ENCODE results near the gene HSD11B1. TPM values are rescaled to one million over a fixed set of nuclear protein-coding genes. Genes with fewer than 3 reads are reported as not detected.

HSD11B1 gene
- total RNA-seq, 2 experiments from 2014 or later, result 6.7 to 8.0 TPM

DNA sequence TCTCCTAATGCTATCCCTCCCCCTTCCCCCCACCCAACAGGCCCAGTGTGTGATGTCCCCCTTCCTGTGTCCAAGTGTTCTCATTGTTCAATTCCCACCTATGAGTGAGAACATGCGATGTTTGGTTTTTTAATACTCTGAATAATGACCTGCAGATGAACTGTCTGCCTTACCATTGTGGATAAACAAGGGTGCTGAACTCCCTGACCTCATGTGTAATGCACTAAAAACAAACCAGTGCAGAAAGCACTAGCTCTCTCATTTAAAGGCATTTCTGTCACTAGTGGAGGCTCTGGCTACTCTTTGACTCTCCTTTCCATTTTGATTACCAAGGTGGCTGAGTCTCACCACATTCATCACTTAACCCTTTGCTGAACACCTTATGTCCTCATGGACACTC lies 28.1 kb downstream of the HSD11B1 start:
- DNase-seq, result no peak
- Mint-ChIP-seq H3K9me3 (peaks cover 2% of the 10 kb centered on the region), H3K36me3 (ENCODE audit: low read depth) (peaks cover 7% of the 10 kb centered on the region), H3K27ac (peak overlapping the region; percentile 80), H3K27me3 (ENCODE audit: low read depth) (no peaks in the 10 kb centered on the region), H3K4me3 (no peak overlapping the region), H3K4me1 (ENCODE audit: low read depth) (peaks cover 53% of the 10 kb centered on the region)
- CTCF ChIA-PET, result no interaction called here
- intact Hi-C loops (cut with micrococcal nuclease), result loop anchor here (1.0 kb wide), 1 partner anchor 8 kb away; no protein-coding TSS in a partner anchor

DNA sequence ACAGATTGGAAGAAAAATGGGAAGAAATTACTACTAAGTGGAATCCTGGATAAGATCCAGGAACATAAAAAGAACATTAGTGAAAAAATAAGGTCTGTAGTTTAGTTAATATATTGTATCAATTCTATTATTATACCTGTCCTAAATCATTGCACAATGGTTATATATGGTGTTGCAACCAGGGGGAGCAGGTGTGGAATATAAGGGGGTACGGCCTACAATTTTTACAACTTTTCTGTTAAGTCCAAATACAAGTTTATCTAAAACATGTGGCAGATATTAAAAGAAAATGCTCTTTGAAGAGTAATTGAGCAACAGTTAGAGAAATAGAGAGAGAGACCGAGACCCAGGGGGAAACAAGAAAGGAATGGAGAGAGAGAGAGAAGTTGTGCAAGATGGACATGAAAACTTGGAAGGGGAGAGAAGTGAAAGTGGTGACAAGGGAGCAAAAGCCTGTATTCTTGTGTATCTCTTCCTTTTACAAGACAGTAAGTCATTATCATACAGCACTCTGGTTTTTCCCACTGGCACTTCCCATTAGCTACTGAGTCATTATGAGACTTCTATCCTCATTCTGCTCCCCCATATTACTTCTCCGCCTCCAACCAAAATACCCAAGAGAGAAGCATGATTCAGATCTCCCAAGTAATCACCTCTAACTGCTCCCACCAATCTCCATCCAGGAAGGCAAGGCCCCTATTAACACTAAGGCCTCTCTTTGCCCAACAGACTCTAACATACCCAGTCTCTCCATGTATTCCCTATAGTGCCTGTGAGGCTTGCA lies 29.0 kb downstream of the HSD11B1 start:
- H3K4me3 Mint-ChIP-seq, result peak overlapping the region; percentile 33
- H3K27me3 Mint-ChIP-seq (ENCODE audit: low read depth), result no peaks in the 10 kb centered on the region
- peaks cover 55% of the 10 kb centered on the region for H3K4me1 Mint-ChIP-seq (ENCODE audit: low read depth)
- CTCF ChIA-PET, result interaction anchor here (0.9 to 5.1 kb wide), 5 partner anchors 7 to 40 kb away, joined by 4 to 29 read pairs (median 5); no protein-coding TSS in a partner anchor
- peaks cover 7% of the 10 kb centered on the region for H3K36me3 Mint-ChIP-seq (ENCODE audit: low read depth)
- peak; percentile 35 for DNase-seq
- intact Hi-C loops (cut with micrococcal nuclease), result loop anchor here (1.0 kb wide), 2 partner anchors 9 to 29 kb away; partner anchors contain the start of gene HSD11B1
- peaks cover 2% of the 10 kb centered on the region for H3K9me3 Mint-ChIP-seq
- H3K27ac Mint-ChIP-seq, result peak overlapping the region; percentile 80

- H3K4me3 Mint-ChIP-seq, result no peak overlapping the region
- no peaks in the 10 kb centered on the region for H3K9me3 Mint-ChIP-seq
- H3K27ac Mint-ChIP-seq, result peak overlapping the region; percentile 88
- H3K36me3 Mint-ChIP-seq (ENCODE audit: low read depth), result peaks cover 5% of the 10 kb centered on the region
- DNase-seq, result no peak
- peaks cover 55% of the 10 kb centered on the region for H3K4me1 Mint-ChIP-seq (ENCODE audit: low read depth)
- CTCF ChIA-PET, result interaction anchor here (0.7 to 5.1 kb wide), 10 partner anchors 9 to 167 kb away, joined by 3 to 29 read pairs (median 4); no protein-coding TSS in a partner anchor
- intact Hi-C loops (cut with micrococcal nuclease), result loop anchor here (1.0 kb wide), 1 partner anchor 11 kb away; no protein-coding TSS in a partner anchor
- no peaks in the 10 kb centered on the region for H3K27me3 Mint-ChIP-seq (ENCODE audit: low read depth)
These were observed 32.0 kb downstream of the HSD11B1 start for GRCh38 chr1:209736490-209737117.

GRCh38 chr1:209737118-209737505 lies 32.5 kb downstream of the HSD11B1 start:
- H3K36me3 Mint-ChIP-seq (ENCODE audit: low read depth), result peaks cover 5% of the 10 kb centered on the region
- intact Hi-C loops (cut with micrococcal nuclease), result no loop called here
- CTCF ChIA-PET, result interaction anchor here (0.7 to 5.1 kb wide), 10 partner anchors 9 to 168 kb away, joined by 3 to 29 read pairs (median 4); no protein-coding TSS in a partner anchor
- H3K27me3 Mint-ChIP-seq (ENCODE audit: low read depth), result no peaks in the 10 kb centered on the region
- H3K4me3 Mint-ChIP-seq, result no peak overlapping the region
- peaks cover 60% of the 10 kb centered on the region for H3K4me1 Mint-ChIP-seq (ENCODE audit: low read depth)
- peak overlapping the region; percentile 88 for H3K27ac Mint-ChIP-seq
- no peaks in the 10 kb centered on the region for H3K9me3 Mint-ChIP-seq
- DNase-seq, result no peak

- no peak for DNase-seq
- H3K27ac Mint-ChIP-seq, result no peak overlapping the region
- no peaks in the 10 kb centered on the region for H3K27me3 Mint-ChIP-seq (ENCODE audit: low read depth)
These were observed 33.6 kb downstream of the HSD11B1 start for GRCh38 chr1:209738270-209738669.

GRCh38 chr1:209741193-209741592 lies 36.5 kb downstream of the HSD11B1 start:
- H3K4me1 Mint-ChIP-seq (ENCODE audit: low read depth), result peaks cover 47% of the 10 kb centered on the region
- H3K36me3 Mint-ChIP-seq (ENCODE audit: low read depth), result no peaks in the 10 kb centered on the region
- no peak overlapping the region for H3K4me3 Mint-ChIP-seq
- H3K27ac Mint-ChIP-seq, result peak overlapping the region; percentile 67
- intact Hi-C loops (cut with micrococcal nuclease), result no loop called here
- no peak for DNase-seq
- H3K27me3 Mint-ChIP-seq (ENCODE audit: low read depth), result no peaks in the 10 kb centered on the region
- CTCF ChIA-PET, result interaction anchor here (0.6 to 0.7 kb wide), 2 partner anchors 83 to 370 kb away, joined by 3 to 5 read pairs; no protein-coding TSS in a partner anchor
- H3K9me3 Mint-ChIP-seq, result no peaks in the 10 kb centered on the region

More at GRCh38 chr1:209738270-209738669, 33.6 kb downstream of the HSD11B1 start:
- Mint-ChIP-seq H3K9me3 (no peaks in the 10 kb centered on the region), H3K4me3 (no peak overlapping the region), H3K36me3 (ENCODE audit: low read depth) (peaks cover 5% of the 10 kb centered on the region), H3K4me1 (ENCODE audit: low read depth) (peaks cover 64% of the 10 kb centered on the region)
- intact Hi-C loops (cut with micrococcal nuclease), result no loop called here
- CTCF ChIA-PET, result interaction anchor here (5.1 kb wide), 1 partner anchor 12 kb away, joined by 29 read pairs; no protein-coding TSS in a partner anchor

DNA sequence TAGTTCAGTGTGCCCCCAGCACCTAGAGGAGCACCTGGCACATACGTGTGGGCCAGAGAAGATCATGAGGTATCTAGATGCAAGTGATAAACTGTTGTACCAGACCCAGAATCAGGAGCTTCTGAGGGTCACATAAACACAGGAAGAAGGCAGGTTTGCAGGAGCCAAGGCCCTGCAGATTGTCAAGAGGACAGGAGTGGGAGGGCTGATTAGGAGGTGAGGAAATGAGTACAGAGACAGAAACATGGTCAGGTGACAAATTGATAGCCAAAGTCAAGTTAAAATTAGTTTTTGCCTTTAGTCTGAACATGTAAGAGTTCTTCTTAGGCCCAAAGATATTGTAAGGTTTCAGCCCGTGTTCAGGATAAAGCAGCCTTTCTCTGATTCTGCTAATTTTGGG lies 37.2 kb downstream of the HSD11B1 start:
- CTCF ChIA-PET, result interaction anchor here (1.9 kb wide), 1 partner anchor 49 kb away, joined by 6 read pairs; no protein-coding TSS in a partner anchor
- Mint-ChIP-seq H3K27ac (peak overlapping the region; percentile 67), H3K4me1 (ENCODE audit: low read depth) (peaks cover 47% of the 10 kb centered on the region)

GRCh38 chr1:209742409-209743144 lies 37.9 kb downstream of the HSD11B1 start:
- no peaks in the 10 kb centered on the region for H3K36me3 Mint-ChIP-seq (ENCODE audit: low read depth)
- no peaks in the 10 kb centered on the region for H3K27me3 Mint-ChIP-seq (ENCODE audit: low read depth)
- H3K27ac Mint-ChIP-seq, result peak overlapping the region; percentile 70
- H3K4me3 Mint-ChIP-seq, result no peak overlapping the region
- no peaks in the 10 kb centered on the region for H3K9me3 Mint-ChIP-seq
- intact Hi-C loops (cut with micrococcal nuclease), result no loop called here
- CTCF ChIA-PET, result interaction anchor here (1.2 to 8.7 kb wide), 3 partner anchors 49 to 165 kb away, joined by 3 to 55 read pairs (median 6); no protein-coding TSS in a partner anchor
- DNase-seq, result no peak
- peaks cover 48% of the 10 kb centered on the region for H3K4me1 Mint-ChIP-seq (ENCODE audit: low read depth)

More for the DNA sequence above, 37.2 kb downstream of the HSD11B1 start:
- Mint-ChIP-seq H3K4me3 (no peak overlapping the region), H3K36me3 (ENCODE audit: low read depth) (no peaks in the 10 kb centered on the region), H3K27me3 (ENCODE audit: low read depth) (no peaks in the 10 kb centered on the region), H3K9me3 (no peaks in the 10 kb centered on the region)
- intact Hi-C loops (cut with micrococcal nuclease), result no loop called here
- no peak for DNase-seq

GRCh38 chr1:209743145-209743482 lies 38.5 kb downstream of the HSD11B1 start:
- DNase-seq, result peak; percentile 31
- no peaks in the 10 kb centered on the region for H3K27me3 Mint-ChIP-seq (ENCODE audit: low read depth)
- H3K4me1 Mint-ChIP-seq (ENCODE audit: low read depth), result peaks cover 49% of the 10 kb centered on the region
- H3K4me3 Mint-ChIP-seq, result no peak overlapping the region
- no peaks in the 10 kb centered on the region for H3K36me3 Mint-ChIP-seq (ENCODE audit: low read depth)
- intact Hi-C loops (cut with micrococcal nuclease), result no loop called here
- H3K27ac Mint-ChIP-seq, result peak overlapping the region; percentile 70
- H3K9me3 Mint-ChIP-seq, result no peaks in the 10 kb centered on the region
- CTCF ChIA-PET, result interaction anchor here (1.2 to 8.7 kb wide), 3 partner anchors 50 to 166 kb away, joined by 3 to 55 read pairs (median 6); no protein-coding TSS in a partner anchor

DNA sequence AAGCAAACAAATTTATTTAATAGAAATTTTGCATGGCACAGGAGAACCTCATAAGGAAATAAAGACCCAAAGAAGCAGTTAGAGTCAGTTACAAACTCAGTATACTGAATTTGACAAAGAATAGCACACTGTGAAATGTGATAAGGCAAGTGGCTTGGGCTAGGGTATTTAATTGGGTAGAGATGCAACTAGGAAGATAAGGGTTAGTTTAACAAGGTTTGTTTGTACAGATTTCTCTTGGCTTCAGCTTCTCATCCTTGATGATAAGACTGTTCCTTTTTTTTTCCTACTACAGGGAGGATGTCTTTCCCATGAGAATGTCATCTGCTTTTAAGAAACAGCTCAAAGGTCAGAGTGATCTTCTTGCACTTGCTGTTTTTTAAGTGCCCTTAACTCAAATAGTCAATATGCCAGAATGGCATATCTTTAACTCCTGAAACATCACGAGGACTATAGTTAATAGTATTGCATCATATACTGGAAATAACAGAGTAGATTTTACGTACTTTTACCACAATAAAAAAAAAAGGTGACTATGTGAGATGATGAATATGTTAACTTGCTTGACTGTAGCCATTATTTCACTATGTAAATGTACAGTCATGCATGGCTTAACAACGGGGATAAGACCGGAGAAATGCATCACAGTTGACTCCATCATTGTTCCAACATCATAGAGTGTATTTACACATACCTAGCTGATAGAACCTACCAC lies 42.0 kb downstream of the HSD11B1 start:
- H3K27me3 Mint-ChIP-seq (ENCODE audit: low read depth), result no peaks in the 10 kb centered on the region
- peak overlapping the region; percentile 91 for H3K27ac Mint-ChIP-seq
- intact Hi-C loops (cut with micrococcal nuclease), result loop anchor here (1.0 kb wide), 9 partner anchors 10 to 177 kb away; no protein-coding TSS in a partner anchor
- CTCF ChIA-PET, result interaction anchor here (0.6 to 8.7 kb wide), 16 partner anchors 10 to 177 kb away, joined by 3 to 55 read pairs (median 4); no protein-coding TSS in a partner anchor
- H3K4me3 Mint-ChIP-seq, result no peak overlapping the region
- no peak for DNase-seq
- H3K36me3 Mint-ChIP-seq (ENCODE audit: low read depth), result no peaks in the 10 kb centered on the region
- no peaks in the 10 kb centered on the region for H3K9me3 Mint-ChIP-seq
- peaks cover 71% of the 10 kb centered on the region for H3K4me1 Mint-ChIP-seq (ENCODE audit: low read depth)

DNA sequence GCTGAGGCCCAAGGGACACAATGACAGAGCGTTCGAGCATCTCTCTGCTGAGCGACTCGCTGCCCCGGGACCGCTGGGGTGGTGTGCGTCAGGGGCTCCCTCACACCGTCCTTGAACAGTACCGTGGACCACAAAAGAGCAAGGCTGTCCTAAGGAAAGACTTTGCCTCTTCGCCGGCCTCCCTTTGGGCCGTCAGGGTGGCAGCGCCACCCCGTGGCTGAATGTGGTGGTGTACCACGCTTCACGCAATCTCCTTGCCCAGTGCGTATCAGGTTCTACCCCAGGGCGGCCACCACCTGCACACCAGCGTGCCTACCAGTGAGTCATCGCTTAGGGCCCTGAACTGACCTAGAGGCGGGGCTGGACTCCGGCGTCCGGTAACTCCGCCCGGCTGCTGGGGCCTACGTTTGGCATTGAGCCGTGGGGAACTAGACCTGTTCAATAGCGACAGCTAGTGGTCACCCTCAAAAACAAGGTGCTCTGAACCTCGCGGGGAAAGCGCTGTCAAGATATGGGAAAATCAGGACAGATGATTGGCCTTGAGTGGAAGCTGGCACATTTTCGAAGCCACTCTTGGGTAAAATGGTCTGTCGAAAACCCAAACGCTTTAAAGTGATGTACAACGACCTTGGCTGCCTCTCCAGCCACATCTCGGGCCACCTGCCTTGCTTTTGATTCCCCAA lies 43.1 kb downstream of the HSD11B1 start:
- H3K27me3 Mint-ChIP-seq (ENCODE audit: low read depth), result no peaks in the 10 kb centered on the region

More for the DNA sequence above, 43.1 kb downstream of the HSD11B1 start:
- DNase-seq, result peak; percentile 92
- peak overlapping the region; percentile 91 for H3K27ac Mint-ChIP-seq
- intact Hi-C loops (cut with micrococcal nuclease), result loop anchor here (1.0 kb wide), 9 partner anchors 11 to 178 kb away; no protein-coding TSS in a partner anchor
- peak overlapping the region; percentile 66 for H3K4me3 Mint-ChIP-seq
- no peaks in the 10 kb centered on the region for H3K9me3 Mint-ChIP-seq
- H3K36me3 Mint-ChIP-seq (ENCODE audit: low read depth), result no peaks in the 10 kb centered on the region
- H3K4me1 Mint-ChIP-seq (ENCODE audit: low read depth), result peaks cover 71% of the 10 kb centered on the region
- CTCF ChIA-PET, result interaction anchor here (0.5 to 8.7 kb wide), 47 partner anchors 10 to 612 kb away, joined by 3 to 77 read pairs (median 5); partner anchors contain the start of genes G0S2 and HSD11B1
